AG10803 (cell line): ENCODE data around the gene LINGO1.

Experiments used
- DNase-seq: peaks from one replicate; pipeline ENCODE4 v3.0.0; 2010; ENCODE audit warnings: low read depth
- H3K4me3 ChIP-seq: 2 replicates; pipeline ENCODE4 v1.5.1; 2011; ENCODE audit warnings: mild to moderate bottlenecking, low read length, control low read depth
- CTCF ChIP-seq: conservative IDR thresholded peaks from 2 replicates; pipeline ENCODE4 v1.5.1; 2011; ENCODE audit warnings: mild to moderate bottlenecking, low read length, control low read depth, inconsistent platforms

Gene LINGO1

GRCh38 chr15:77633134-77633912, 611 bp upstream of the LINGO1 start:
- peak; percentile 65 for DNase-seq
- H3K4me3 ChIP-seq = peak overlapping the region; percentile 49
- peak; percentile 99 for TF ChIP-seq CTCF

- H3K4me3 ChIP-seq = no peak overlapping the region
- no peak for TF ChIP-seq CTCF
- DNase-seq = no peak
Observed at GRCh38 chr15:77631745-77632533, 773 bp downstream of the LINGO1 start.

GRCh38 chr15:77630956-77631744, 1.6 kb downstream of the LINGO1 start:
- no peak overlapping the region for H3K4me3 ChIP-seq
- no peak for TF ChIP-seq CTCF
- no peak for DNase-seq

GRCh38 chr15:77630056-77630455, 2.7 kb downstream of the LINGO1 start:
- no peak for DNase-seq
- H3K4me3 ChIP-seq = no peak overlapping the region
- no peak for TF ChIP-seq CTCF

GRCh38 chr15:77629070-77630030, 3.4 kb downstream of the LINGO1 start:
- DNase-seq = no peak
- H3K4me3 ChIP-seq = no peak overlapping the region
- no peak for TF ChIP-seq CTCF

GRCh38 chr15:77628010-77628409, 4.7 kb downstream of the LINGO1 start:
- TF ChIP-seq CTCF = no peak
- no peak for DNase-seq
- no peak overlapping the region for H3K4me3 ChIP-seq
